GM13976 (cell line): ENCODE results near the gene CCDC112.
"Not testable (repeated sequence)": the region's sequence is repeated elsewhere in the genome, so short reads cannot be mapped to it uniquely, and the experiment has no call there.

Experiments used
- DNase-seq: peaks from one replicate; pipeline ENCODE4 v3.0.0; 2012; ENCODE audit warnings: low spot score
- CTCF ChIP-seq: IDR thresholded peaks from 2 replicates; pipeline ENCODE4 v1.5.1; 2012; ENCODE audit warnings: borderline replicate concordance, mild to moderate bottlenecking; ENCODE audit not compliant: insufficient read depth; ENCODE audit errors: extremely low read depth, missing control alignments, control extremely low read depth
- in situ Hi-C: fragments of 300-500 bp; cut with MboI; formaldehyde crosslinking; loops from one replicate; pipeline ENCODE4 v1.12.0; 2022; ENCODE audit warnings: low sequenced_read_pairs, mixed read lengths, inconsistent platforms; ENCODE audit not compliant: unreplicated experiment

CCDC112 gene

GRCh38 chr5:115329475-115329874 is 33.0 kb upstream of the CCDC112 start:
- TF ChIP-seq CTCF: no peak
- in situ Hi-C loops: no loop called here
- no peak for DNase-seq

GRCh38 chr5:115328617-115329274 is 32.3 kb upstream of the CCDC112 start:
- DNase-seq, in situ Hi-C loops: not testable (repeated sequence)

- in situ Hi-C loops: no loop called here
Observed at GRCh38 chr5:115325296-115325959, 29.0 kb upstream of the CCDC112 start.

GRCh38 chr5:115324021-115324420 is 27.6 kb upstream of the CCDC112 start:
- no peak for TF ChIP-seq CTCF
- no peak for DNase-seq
- in situ Hi-C loops: loop anchor here (25.0 kb wide), 3 partner anchors 263 to 738 kb away; partner anchors contain the start of genes AP3S1 and ATG12

More at GRCh38 chr5:115325296-115325959, 29.0 kb upstream of the CCDC112 start:
- TF ChIP-seq CTCF: no peak
- DNase-seq: no peak

GRCh38 chr5:115322729-115323128 is 26.3 kb upstream of the CCDC112 start:
- in situ Hi-C loops: loop anchor here (25.0 kb wide), 3 partner anchors 265 to 740 kb away; partner anchors contain the start of genes AP3S1 and ATG12
- no peak for DNase-seq
- TF ChIP-seq CTCF: no peak

GRCh38 chr5:115321309-115321708 is 24.9 kb upstream of the CCDC112 start:
- in situ Hi-C loops: loop anchor here (25.0 kb wide), 3 partner anchors 266 to 741 kb away; partner anchors contain the start of genes AP3S1 and ATG12
- TF ChIP-seq CTCF: no peak
- DNase-seq: no peak

GRCh38 chr5:115320515-115320914 is 24.1 kb upstream of the CCDC112 start:
- DNase-seq: no peak
- TF ChIP-seq CTCF: no peak
- in situ Hi-C loops: loop anchor here (25.0 kb wide), 3 partner anchors 267 to 742 kb away; partner anchors contain the start of genes AP3S1 and ATG12
